ENCODE data around the gene ZBTB22. TPM values are rescaled to one million over a fixed set of nuclear protein-coding genes. Genes with fewer than 3 reads are reported as not detected.
"Not testable (repeated sequence)": the region's sequence is repeated elsewhere in the genome, so short reads cannot be mapped to it uniquely, and the experiment has no call there.

The ZBTB22 gene, protein sequence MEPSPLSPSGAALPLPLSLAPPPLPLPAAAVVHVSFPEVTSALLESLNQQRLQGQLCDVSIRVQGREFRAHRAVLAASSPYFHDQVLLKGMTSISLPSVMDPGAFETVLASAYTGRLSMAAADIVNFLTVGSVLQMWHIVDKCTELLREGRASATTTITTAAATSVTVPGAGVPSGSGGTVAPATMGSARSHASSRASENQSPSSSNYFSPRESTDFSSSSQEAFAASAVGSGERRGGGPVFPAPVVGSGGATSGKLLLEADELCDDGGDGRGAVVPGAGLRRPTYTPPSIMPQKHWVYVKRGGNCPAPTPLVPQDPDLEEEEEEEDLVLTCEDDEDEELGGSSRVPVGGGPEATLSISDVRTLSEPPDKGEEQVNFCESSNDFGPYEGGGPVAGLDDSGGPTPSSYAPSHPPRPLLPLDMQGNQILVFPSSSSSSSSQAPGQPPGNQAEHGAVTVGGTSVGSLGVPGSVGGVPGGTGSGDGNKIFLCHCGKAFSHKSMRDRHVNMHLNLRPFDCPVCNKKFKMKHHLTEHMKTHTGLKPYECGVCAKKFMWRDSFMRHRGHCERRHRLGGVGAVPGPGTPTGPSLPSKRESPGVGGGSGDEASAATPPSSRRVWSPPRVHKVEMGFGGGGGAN
- 14.0 TPM for total RNA-seq (ENCODE audit: insufficient read depth, low replicate concordance)

DNA sequence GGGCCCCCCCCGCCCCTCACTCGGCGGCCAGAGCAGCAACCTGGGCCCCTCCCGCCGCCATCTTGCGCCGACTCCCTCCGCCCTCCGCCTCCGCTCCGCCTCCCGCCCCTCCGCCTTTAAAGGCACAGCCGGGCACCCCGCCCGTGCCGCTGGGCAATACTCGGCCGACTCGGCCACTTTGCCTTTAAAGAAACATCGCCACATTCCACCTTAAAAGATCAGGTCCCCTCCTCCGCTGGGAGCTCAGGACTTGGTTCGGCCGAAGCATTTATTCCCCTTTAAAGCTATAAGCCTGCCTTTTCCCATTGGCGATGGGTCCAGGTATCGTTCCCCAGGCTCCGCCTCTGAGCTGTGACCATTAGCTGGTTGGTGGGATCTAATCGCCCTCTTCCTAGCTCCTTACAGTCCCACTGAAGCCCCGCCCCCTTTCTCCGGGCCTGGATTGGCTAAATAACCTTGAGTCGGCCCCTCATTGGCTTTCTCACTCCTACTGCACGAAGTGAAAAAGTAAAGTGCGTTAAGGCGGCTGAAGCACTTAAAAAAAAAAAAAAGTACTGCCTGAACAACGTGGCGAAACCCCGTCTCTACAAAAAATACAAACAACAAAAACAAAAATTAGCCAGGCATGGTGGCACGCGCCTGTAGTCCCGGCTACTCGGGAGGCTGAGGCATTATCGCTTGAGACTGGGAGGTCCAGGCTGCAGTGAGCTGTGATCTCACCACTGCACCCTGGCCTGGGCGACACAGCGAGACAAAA is at the start of gene ZBTB22:
TSS of gene ZBTB22 (minus strand) at position 76 of the 757 bp plus-strand sequence. CDS start 828 bp downstream, outside the sequence.
- peak; percentile 100 for DNase-seq (ENCODE audit: low spot score)

DNA sequence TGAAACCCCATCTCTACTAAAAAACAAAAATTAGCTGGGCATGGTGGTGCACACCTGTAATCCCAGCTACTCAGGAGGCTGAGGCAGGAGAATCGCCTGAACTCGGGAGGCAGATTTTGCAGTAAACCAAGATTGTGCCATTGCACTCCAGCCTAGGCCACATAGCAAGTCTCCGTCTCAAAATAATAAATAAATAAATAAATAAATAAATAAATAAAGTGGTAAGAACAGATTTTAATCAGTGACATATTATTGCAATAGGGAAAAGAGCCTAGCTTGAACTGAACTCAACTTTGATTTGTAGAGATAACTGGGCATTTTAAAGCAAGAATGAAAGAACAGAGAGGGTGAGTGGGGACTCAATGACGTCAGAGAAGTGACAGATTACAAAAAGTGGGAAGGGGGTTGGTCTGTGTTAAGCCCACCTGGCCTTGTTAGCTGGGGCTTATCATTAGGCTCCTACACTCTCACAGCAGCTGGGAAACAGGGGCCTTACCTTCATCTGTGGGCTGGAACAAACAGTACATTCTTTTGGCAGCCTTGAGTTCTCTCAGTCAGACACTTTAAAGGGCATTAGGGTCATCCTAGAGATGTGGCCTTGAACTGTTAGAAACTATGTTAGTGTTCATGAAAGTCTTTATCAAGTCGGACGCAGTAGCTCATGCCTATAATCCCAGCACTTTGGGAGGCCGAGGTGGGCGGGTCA is 49.6 kb upstream of the ZBTB22 start:
- no peak for DNase-seq (ENCODE audit: low spot score)

DNA sequence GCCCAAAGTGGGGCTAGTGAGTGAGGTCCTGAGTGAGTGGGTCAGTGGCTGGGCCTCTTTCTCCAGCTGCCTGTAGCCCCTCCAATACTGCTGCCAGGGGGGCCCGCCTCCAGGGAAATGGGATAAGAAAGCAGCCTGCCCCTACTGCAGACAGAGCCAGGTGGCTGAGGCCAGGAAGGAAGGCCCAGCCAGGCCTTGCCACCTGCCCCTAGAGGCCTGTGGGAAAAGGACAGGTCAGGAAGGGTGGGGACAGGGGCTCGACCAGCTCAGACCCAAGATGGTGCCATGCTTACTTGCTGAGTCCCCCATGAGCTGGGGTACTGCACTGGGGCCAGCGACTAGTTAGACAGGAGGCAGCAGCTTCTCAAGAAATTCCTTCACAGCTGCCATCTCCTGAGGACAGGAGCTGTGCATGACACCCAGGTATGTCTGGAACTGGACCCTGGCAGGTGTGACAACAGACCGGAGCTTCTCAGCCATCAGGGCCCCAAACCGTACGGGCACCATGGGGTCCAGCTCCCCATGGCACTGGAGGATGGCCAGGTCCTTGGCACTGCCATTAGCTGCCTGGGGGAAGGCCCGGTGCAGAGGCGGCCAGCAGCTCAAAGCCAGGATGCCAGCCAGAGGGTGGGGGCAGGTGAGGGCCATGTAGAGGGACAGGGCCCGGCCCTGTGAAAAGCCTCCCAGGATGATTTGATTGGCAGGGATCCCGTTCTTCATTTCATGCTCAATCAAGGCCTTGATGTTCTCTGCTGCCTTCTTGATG is 47.8 kb upstream of the ZBTB22 start:
- not testable (repeated sequence) for DNase-seq (ENCODE audit: low spot score)

DNA sequence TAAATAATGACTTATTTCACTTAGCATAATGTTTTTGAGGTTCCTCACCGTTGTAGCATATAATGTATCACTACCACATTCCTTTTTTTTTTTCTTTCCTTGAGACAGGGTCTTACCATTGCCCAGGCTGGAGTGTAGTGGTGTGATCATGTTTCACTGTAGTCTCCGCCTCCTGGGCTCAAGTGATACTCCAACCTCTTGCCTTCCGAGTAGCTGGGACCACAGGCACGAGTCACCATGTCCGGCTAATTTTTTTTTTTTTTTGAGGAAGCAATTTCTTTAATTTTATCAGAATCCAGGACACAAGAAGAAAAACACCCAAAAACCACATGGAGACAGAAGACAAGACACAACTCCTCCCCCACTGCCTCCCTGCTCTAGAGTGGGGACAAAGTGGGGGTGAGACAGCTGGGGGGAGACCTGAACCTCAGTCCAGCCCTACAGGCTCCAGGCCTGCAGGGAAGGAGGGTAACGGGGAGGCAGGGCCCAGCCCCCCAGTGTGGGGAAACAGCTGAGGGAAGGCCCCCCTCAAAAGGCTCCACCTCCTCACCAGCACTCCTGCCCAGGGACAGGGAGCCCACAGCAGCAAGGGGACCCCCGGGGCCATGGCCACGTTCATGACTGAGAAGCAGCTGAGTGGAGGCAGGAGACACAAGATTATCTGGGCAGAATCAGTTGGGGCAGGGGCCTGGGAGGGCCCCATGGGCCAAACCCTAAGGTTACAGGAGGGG is 47.1 kb upstream of the ZBTB22 start:
- peak; percentile 21 for DNase-seq (ENCODE audit: low spot score)

DNA sequence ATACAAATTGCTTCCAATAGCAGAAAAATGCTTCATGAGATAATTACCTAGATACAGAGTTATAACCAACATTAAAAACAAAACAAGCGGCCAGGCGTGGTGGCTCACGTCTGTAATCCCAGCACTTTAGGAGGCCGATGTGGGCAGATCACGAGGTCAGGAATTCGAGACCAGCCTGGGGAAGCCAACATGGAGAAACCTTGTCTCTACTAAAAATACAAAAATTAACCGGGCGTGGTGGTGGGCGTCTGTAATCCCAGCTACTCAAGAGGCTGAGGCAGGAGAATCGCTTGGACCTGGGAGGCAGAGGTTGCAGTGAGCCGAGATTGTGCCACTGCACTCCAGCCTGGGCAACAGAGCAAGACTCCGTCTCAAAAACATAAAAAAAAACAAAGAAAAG is 45.9 kb upstream of the ZBTB22 start:
- DNase-seq (ENCODE audit: low spot score): not testable (repeated sequence)

DNA sequence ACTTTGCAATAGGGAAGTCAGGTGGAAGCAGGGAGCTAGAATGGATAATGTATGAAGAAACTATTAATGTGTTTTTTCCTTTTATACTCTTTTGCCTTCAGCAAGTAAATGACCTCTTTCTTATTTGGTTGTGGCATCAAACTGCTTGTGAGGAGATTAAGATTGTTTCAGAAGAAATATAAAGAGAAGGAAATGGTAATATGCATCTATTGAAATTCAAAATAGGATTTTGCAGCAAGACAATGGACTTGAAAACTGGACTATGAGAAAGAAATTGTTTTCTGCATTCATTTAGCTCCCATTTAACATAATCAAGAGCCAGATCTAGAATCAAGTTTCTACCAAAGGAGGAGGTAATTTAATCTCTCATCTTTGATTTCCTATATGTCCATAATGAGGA is 41.8 kb upstream of the ZBTB22 start:
- DNase-seq (ENCODE audit: low spot score): no peak

DNA sequence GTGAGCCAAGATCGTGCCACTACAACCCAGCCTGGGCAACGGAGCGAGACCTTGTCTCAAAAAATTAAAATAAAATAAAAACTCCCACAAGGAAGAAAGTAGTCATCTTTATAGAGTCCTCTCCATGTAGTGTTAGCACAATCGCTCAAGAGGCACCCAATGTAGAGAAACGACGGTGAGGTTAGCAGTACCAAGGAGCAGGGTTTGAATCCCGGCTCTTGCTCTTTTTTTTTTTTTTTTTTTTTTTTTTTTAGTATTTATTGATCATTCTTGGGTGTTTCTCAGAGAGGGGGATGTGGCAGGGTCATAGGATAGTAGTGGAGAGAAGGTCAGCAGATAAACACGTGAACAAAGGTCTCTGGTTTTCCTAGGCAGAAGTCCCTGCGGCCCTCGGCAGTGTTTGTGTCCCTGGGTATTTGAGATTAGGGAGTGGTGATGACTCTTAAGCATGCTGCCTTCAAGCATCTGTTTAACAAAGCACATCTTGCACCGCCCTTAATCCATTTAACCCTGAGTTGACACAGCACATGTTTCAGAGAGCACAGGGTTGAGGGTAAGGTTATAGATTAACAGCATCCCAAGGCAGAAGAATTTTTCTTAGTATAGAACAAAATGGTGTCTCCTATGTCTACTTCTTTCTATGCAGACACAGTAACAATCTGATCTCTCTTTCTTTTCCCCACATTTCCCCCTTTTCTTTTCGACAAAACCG is 39.8 kb upstream of the ZBTB22 start:
- not testable (repeated sequence) for DNase-seq (ENCODE audit: low spot score)

DNA sequence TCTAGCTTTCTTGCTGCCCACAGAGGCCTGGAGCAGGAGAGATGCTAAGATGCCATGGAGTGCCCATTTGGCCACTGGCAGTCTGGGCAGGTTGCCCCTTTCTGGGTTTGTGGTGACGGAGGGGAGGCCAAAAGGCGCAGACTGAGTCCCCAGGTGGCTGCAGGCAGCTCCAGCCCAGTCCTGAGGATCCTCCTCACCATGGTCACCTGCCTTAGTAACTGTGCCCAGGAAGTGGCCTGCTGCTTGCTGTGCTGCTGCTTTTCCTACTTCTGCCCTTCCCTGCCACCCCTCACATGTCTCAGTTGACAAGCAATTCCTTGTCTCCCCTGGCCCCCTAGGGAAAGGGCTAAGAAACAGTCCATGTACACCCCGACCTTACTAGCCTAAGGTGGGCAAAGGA is 38.8 kb upstream of the ZBTB22 start:
- no peak for DNase-seq (ENCODE audit: low spot score)

DNA sequence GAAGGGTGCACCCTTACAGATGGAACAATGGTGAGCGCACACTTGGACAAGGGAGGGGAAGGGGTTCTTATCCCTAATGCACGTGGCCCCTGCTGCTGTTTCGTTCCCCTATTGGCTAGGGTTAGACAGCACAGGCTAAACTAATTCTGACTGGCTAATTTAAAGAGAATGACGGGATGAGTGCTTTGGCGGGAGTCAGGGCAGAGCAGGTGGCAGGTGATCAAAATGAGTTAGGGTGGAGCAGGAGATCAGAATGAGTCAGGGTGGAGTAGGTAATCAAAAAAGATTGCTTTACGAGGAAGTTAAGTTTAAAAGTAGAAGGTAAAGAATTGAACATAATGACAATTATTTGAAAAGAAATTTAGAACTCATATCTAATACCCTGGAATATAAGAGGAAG is 38.3 kb upstream of the ZBTB22 start:
- DNase-seq (ENCODE audit: low spot score): not testable (repeated sequence)

DNA sequence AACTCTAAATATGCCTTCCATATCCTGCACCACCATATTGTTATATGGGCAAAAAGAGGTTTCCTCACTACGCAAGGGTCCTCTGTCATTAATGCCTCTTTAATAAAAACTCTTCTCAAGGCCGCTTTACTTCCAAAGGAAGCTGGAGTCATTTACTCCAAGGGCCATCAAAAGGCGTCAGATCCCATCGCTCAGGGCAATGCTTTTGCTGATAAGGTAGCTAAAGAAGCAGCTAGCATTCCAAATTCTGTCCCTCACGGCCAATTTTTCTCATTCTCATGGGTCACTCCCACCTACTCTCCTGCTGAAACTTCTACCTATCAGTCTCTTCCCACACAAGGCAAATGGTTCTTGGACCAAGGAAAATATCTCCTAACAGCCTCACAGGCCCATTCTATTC is 30.3 kb upstream of the ZBTB22 start:
- no peak for DNase-seq (ENCODE audit: low spot score)

DNA sequence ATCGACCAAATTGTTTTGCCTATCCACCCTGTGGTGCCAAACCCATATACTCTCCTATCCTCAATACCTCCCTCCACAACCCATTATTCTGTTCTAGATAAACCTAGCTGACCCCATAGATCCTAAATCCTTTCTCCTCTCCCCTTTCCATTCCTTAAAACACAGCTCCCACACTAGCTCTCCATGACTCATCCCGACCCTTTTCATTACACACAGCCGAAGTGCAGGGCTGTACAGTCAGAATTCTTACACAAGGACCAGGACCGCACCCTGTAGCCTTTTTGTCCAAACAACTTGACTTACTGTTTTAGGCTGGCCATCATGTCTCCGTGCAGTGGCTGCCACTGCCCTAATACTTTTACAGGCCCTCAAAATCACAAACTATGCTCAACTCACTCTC is 29.4 kb upstream of the ZBTB22 start:
- DNase-seq (ENCODE audit: low spot score): not testable (repeated sequence)

DNA sequence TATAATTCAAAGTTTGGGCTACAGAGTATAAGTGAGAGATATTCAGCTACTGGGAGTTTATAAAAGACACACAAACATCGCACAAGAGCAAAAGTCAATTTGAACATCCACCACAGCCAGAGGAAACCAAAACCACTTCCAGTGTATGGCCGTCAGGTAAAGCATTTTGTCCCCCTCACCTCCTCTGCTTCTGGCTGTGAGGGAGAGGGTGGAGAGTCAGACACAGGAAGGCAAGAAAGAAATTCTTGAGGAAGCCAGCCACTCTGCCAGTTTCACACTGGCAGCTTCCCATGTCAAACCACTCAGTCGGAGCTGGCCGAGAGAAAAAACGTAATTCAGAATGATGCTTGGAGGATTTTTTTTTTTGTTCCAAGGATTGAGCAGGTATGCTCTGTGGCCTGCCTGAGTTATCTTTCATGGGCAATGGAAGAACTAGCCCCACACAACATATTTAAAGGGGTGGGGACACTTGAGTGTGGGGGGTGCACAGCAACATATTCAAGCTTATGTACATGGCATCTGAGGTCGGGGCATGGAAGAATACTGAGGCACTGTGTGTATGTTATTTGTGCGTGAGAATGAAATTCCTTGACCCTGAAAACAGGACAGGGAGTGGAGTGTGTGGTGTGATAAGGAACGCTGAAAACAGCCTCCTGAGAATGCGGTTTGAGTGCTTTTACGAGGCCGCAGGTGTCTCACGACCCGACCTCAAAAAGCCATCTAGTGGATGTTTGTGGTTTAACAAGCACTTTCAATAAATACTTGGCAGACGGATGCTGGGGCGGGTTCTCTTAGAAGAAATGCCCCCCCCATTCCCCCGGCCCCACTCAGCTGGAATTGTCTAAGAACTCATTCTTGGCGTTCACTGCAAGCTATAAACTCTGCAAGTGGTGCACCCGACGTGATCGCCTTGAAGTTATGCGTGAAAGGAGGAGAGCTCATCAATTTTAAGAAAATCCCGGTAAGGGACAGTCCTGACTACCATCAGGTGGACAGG is 27.5 kb upstream of the ZBTB22 start:
- DNase-seq (ENCODE audit: low spot score): peak; percentile 85

DNA sequence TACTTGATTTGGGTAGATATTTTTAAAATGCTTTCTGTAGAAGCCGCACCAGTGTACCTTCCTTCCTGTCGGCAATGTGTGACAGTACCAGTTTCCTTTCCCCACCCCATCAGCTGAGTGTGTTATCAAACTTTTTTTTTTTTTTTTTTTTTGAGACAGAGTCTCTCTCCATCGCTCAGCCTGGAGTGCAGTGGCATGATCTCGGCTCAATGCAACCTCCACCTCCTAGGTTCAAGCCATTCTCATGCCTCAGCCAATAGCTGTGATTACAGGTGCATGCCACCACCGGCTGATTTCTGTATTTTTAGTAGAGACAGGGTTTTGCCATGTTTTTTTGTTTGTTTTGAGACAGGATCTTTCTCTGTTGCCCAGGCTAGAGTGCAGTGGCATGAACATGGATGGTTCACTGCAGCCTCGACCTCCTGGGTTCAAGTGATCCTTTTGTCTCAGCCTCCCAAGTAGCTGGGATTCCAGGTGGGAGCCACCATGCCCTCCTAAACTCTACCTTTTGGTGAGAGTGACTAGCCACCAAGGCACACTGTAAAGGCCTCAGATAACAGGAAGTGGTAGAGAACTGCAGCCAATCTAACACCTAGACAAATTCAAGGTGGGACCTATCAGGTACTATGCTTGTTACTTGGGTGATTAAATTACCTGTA is 26.5 kb upstream of the ZBTB22 start:
- DNase-seq (ENCODE audit: low spot score): no peak

DNA sequence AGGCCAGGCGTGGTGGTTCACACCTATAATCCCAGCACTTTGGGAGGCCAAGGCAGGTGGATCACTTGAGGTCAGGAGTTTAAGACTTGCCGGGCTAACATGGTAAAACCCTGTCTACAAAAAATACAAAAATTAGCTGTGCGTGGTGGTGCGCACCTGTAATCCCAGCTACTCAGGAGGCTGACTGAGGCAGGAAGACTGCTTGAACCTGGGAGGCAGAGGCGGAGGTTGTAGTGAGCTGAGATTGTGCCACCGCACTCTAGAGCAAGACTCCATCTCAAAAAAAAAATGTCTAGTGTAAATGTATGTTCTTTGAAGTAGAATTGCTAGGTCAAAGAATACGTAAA is 26.0 kb upstream of the ZBTB22 start:
- not testable (repeated sequence) for DNase-seq (ENCODE audit: low spot score)

DNA sequence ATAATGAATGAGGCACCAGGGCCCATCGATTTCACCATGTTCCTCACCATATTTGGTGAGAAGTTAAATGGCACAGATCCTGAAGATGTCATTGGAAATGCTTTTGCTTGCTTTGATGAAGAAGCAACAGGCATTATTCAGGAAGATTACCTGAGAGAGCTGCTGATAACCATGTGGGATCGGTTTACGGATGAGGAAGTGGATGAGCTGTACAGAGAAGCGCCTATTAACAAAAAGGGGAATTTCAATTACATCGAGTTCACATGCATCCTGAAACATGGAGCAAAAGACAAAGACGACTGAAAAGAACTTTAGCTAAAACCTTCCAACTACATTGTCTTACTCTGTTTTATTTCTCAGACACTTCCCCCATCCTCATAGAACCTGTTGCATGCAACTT is 21.6 kb upstream of the ZBTB22 start:
- DNase-seq (ENCODE audit: low spot score): no peak

DNA sequence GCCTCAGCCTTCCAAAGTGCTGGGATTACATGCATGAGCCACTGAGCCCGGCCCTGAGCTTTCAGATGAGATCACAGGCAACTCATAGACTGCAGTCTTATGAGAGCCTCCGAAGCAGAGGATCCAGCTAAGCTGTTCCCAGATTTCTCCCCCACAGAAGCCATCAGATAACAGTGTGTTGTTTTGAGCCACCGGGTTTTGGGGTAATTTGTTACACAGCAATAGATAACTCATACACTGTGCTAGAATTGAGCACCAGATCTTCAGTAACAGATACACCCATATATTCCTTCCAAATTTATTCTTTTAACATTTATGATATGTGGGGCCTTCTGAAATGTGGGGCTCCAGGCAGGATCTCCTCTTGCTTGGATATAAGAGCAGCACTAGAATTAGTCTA is 19.0 kb upstream of the ZBTB22 start:
- DNase-seq (ENCODE audit: low spot score): no peak

DNA sequence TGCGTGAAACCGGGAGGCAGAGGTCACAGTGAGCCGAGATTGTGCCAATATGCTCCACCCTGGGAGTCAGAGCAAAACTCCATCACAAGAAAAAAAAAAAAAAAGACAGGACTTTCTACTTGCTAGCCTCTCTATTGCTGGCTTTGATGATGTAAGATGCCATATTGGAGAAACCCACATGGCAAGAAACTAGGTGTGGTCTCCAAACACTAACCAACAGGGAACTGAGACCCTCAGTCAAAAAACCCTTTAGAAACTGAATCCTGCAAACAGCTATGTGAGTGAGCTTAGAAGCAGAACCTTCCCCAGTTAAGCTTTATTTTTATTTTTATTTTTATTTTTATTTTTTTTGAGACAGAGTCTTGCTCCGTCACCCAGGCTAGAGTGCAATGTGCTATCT is 18.4 kb upstream of the ZBTB22 start:
- DNase-seq (ENCODE audit: low spot score): no peak

DNA sequence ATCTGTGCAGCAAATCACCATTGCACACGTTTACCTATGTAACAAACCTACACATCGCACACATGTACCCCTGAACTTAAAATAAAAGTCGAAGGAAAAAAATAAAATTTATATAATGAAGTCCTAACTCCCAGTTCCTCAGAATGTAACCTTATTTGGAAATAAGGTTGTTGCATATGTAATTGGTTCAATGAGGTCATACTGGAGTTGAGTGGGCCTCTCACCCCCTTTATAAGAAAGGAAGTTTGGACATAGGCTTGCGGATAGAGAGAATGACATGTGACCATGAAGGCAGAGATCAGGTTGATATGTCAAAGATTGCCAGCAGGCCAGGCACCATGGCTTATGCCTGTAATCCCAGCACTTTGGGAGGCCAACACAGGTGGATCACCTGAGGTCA is 16.1 kb upstream of the ZBTB22 start:
- no peak for DNase-seq (ENCODE audit: low spot score)
